Sigmoid colon (tissue), 7 donors: ENCODE measurements around the gene ASAH2B. TPM values are rescaled to one million over a fixed set of nuclear protein-coding genes. Genes with fewer than 3 reads are reported as not detected.
"Not testable (repeated sequence)": the region's sequence is repeated elsewhere in the genome, so short reads cannot be mapped to it uniquely, and the experiment has no call there.

Source experiments
- DNase-seq: peaks from one replicate; pipeline ENCODE4 v3.0.0-alpha.2; 2019
- H3K27ac ChIP-seq, 4 donors: fragments of 200-600 bp; sonication (generic); one replicate each; pipeline ENCODE4 v1.5.1; 2016 to 2019; ENCODE audit warnings: mild to moderate bottlenecking in 1 of 4
- H3K27me3 ChIP-seq, 3 donors: fragments of 200-600 bp; sonication (generic); one replicate each; pipeline ENCODE4 v1.5.1; 2019; ENCODE audit warnings: mild to moderate bottlenecking in 1 of 3
- H3K36me3 ChIP-seq, 4 donors: fragments of 200-600 bp; sonication (generic); one replicate each; pipeline ENCODE4 v1.5.1; 2016 to 2019
- H3K4me1 ChIP-seq, 4 donors: fragments of 200-600 bp; sonication (generic); one replicate each; pipeline ENCODE4 v1.5.1; 2017 to 2019
- H3K4me3 ChIP-seq, 4 donors: fragments of 200-600 bp; sonication (generic); one replicate each; pipeline ENCODE4 v1.5.1; 2017 to 2019; ENCODE audit warnings: mild to moderate bottlenecking in 2 of 4, moderate library complexity in 1 of 4
- H3K9me3 ChIP-seq, 4 donors: fragments of 200-600 bp in 3 of 4; sonication (generic) in 3 of 4; one replicate each; pipeline versions ENCODE4 v1.5.1 to v1.6.1; 2013 to 2019
- EP300 ChIP-seq, 4 donors: sonication (generic); formaldehyde crosslinking; IDR thresholded peaks; one replicate each; pipeline ENCODE4 v1.6.1; 2017; ENCODE audit warnings: antibody characterized with exemption in 4 of 4
- POLR2AphosphoS5 ChIP-seq, 4 donors: sonication (generic); formaldehyde crosslinking; IDR thresholded peaks; one replicate each; pipeline ENCODE4 v1.6.1; 2017; ENCODE audit warnings: antibody characterized with exemption in 4 of 4
- WGBS, 2 donors: extraction: QIAGEN DNeasy Blood & Tissue Kit; methylation state at CpG; one replicate each; pipeline ENCODE4 v1.1.7; 2013; 5-methylcytosine and 5-hydroxymethylcytosine counted together
- intact Hi-C: fragments of 100-400 bp; cut with DNase I; formaldehyde crosslinking; loops from one replicate; pipeline ENCODE4 v1.15.1; 2023
- polyA plus RNA-seq, 3 donors: library from polyadenylated mRNA; stranded (reverse); fragments of 200-250 nt; gene quantifications; one replicate each; pipeline ENCODE4 v1.2.3, GENCODE V29; 2013
- total RNA-seq, 4 donors: library from RNA; depleted of rRNA; stranded (reverse); fragments of >200 nt; gene quantifications; one replicate each; pipeline ENCODE4 v1.1.0, GENCODE V29; 2016
- TF ChIP-seq, protein P1 (sequence below), 4 experiments: fragments of 450-650 bp in 3 of 4; fragments of 200-600 bp in 1 of 4; IDR thresholded peaks; one replicate each; pipeline ENCODE4 v1.5.1; 2016 to 2019; ENCODE audit warnings: antibody characterized with exemption in 4 of 4, mild to moderate bottlenecking in 3 of 4, moderate library complexity in 2 of 4
- donor health status: healthy with polysubstance abuse.
- donor health status: Bipolar disorder and iron deficiency.
- donor health status: healthy.

ASAH2B gene
- total RNA-seq (1 to 10 TPM; 1.6 to 2.6 (median 2.0) TPM), polyA plus RNA-seq (1 to 10 TPM; 3.0 to 3.2 (median 3.0) TPM)

DNA sequence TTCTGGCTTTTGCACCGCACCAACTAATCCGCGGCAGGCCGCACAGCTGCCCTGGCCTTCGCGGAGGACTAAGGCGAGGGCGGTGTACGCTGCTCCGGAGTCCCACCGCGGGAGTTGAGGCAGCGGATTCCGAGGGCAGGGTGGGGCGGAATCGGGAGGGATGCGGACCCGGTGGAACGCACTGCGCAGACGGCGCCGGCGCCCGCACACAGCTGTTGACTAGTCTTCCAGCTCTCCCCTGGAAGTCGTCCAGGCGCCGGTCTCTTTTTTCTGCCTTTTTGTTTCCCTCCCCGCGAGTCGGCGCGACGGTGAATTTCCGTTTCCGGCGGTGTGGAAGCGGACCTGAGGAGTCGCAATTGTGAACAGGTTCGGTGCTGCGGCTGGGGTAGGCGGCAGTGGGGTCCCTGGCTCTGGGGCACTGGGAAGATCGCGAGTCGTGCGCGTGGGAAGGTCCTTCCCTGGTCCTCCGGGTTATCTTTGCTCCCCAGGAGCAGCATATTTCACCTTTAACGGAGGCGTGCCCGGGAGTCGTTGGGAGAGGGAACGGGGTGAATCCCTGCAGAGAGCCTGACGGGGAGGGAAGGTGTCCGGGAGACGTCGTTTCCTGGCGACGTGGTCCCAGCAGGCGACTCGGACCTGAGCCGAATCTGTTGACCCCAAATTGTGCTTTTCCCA, at the start of gene ASAH2B:
Gene ASAH2B (plus strand): TSS at position 319 of the 675 bp plus-strand sequence. CDS start 5,195 bp downstream, outside the sequence.
- DNase-seq, result peak; percentile 89
- Histone ChIP-seq H3K4me3 (peak within 1 kb of the TSS; percentile 65 to 76 (median 72)), H3K27ac (peak within 1 kb of the TSS; percentile 76 to 83 (median 78)), H3K27me3 (no peaks in the 10 kb centered on the region), H3K9me3 (no peaks in the 10 kb centered on the region), H3K4me1 (peaks cover 0 to 5% (median 4%) of the 10 kb centered on the region in 4 donors), H3K36me3 (no peaks in the 10 kb centered on the region)
- WGBS, 2 donors, result 0% methylated on average over 62 of the region's 62 CpGs
- intact Hi-C loops, result no loop called here
- TF ChIP-seq EP300 (IDR thresholded peaks at IDR 0.05), result no peak
- TF ChIP-seq, protein P1, sequence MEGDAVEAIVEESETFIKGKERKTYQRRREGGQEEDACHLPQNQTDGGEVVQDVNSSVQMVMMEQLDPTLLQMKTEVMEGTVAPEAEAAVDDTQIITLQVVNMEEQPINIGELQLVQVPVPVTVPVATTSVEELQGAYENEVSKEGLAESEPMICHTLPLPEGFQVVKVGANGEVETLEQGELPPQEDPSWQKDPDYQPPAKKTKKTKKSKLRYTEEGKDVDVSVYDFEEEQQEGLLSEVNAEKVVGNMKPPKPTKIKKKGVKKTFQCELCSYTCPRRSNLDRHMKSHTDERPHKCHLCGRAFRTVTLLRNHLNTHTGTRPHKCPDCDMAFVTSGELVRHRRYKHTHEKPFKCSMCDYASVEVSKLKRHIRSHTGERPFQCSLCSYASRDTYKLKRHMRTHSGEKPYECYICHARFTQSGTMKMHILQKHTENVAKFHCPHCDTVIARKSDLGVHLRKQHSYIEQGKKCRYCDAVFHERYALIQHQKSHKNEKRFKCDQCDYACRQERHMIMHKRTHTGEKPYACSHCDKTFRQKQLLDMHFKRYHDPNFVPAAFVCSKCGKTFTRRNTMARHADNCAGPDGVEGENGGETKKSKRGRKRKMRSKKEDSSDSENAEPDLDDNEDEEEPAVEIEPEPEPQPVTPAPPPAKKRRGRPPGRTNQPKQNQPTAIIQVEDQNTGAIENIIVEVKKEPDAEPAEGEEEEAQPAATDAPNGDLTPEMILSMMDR (IDR thresholded peaks at IDR 0.05), result no peak
- peak in 3 of 4 donors; percentile 14 to 23 (median 23) for TF ChIP-seq POLR2AphosphoS5 (IDR thresholded peaks at IDR 0.05)

GRCh38 chr10:50697819-50698218, 41.9 kb upstream of the ASAH2B start:
- H3K36me3 ChIP-seq, H3K27me3 ChIP-seq, DNase-seq, H3K4me3 ChIP-seq, H3K27ac ChIP-seq, H3K4me1 ChIP-seq, H3K9me3 ChIP-seq, intact Hi-C loops: not testable (repeated sequence)
- no CpG with 5 or more reads among the region's 4 CpGs for WGBS, 2 donors

GRCh38 chr10:50701947-50702346, 37.8 kb upstream of the ASAH2B start:
- H3K4me1 ChIP-seq, H3K27me3 ChIP-seq, H3K27ac ChIP-seq, H3K9me3 ChIP-seq, intact Hi-C loops, H3K36me3 ChIP-seq, DNase-seq, H3K4me3 ChIP-seq: not testable (repeated sequence)
- WGBS, 2 donors, result 51 to 82% methylated on average over 2 of the region's 5 CpGs

GRCh38 chr10:50702997-50703396, 36.7 kb upstream of the ASAH2B start:
- H3K4me3 ChIP-seq, intact Hi-C loops, H3K36me3 ChIP-seq, H3K4me1 ChIP-seq, H3K27ac ChIP-seq, DNase-seq, H3K9me3 ChIP-seq, H3K27me3 ChIP-seq: not testable (repeated sequence)
- WGBS, 2 donors, result 86 to 90% methylated on average over 6 of the region's 7 CpGs

DNA sequence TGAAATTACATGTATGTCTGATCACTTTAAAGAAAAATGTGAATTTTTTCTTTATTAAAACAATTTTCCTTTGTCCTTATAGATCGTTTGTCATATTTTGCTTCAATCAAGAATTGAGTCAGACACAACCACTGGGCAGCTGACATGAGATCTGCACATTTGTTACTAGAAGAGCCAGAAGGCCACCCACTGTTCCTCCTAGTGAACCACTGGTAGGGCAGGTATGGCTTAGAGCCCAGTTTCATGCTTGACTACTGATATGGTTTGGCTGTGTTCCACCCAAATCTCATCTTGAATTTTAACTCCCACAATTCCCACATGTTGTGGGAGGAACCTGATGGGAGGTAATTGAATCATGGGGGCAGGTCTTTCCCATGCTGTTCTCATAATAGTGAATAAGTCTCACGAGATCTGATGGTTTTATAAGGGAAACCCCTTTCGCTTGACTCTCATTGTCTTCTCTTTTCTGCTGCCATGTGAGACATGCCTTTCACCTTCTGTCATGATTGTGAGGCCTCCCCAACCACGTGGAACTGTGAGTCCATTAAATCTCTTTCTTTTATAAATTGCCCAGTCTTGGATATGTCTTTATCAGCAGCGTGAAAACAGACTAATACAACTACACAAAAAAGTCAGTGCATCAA, 35.2 kb upstream of the ASAH2B start:
- H3K9me3 ChIP-seq, H3K36me3 ChIP-seq, H3K27ac ChIP-seq, DNase-seq, H3K4me1 ChIP-seq, H3K4me3 ChIP-seq, intact Hi-C loops, H3K27me3 ChIP-seq: not testable (repeated sequence)
- WGBS, 2 donors, result 71 to 81% methylated on average over 4 to 5 of the region's 5 CpGs

- H3K9me3 ChIP-seq, H3K27ac ChIP-seq, H3K4me3 ChIP-seq, H3K4me1 ChIP-seq, intact Hi-C loops, H3K36me3 ChIP-seq, H3K27me3 ChIP-seq, DNase-seq: not testable (repeated sequence)
- 74 to 90% methylated on average over 1 of the region's 1 CpG for WGBS, 2 donors
Observed at GRCh38 chr10:50706006-50706405, 33.7 kb upstream of the ASAH2B start.

- H3K4me1 ChIP-seq, H3K27me3 ChIP-seq, H3K4me3 ChIP-seq, H3K36me3 ChIP-seq, DNase-seq, H3K27ac ChIP-seq, intact Hi-C loops, H3K9me3 ChIP-seq: not testable (repeated sequence)
- 84 to 89% methylated on average over 11 to 13 of the region's 13 CpGs for WGBS, 2 donors
Observed at GRCh38 chr10:50710241-50710640, 29.5 kb upstream of the ASAH2B start.

GRCh38 chr10:50723812-50724211, 15.9 kb upstream of the ASAH2B start:
- H3K4me3 ChIP-seq, H3K27ac ChIP-seq, H3K36me3 ChIP-seq, DNase-seq, H3K27me3 ChIP-seq, H3K4me1 ChIP-seq, intact Hi-C loops, H3K9me3 ChIP-seq: not testable (repeated sequence)
- WGBS, 2 donors, result 55 to 73% methylated on average over 5 of the region's 5 CpGs

- WGBS, 2 donors, result 88 to 93% methylated on average over 2 of the region's 2 CpGs
- H3K4me1 ChIP-seq, H3K36me3 ChIP-seq, DNase-seq, intact Hi-C loops, H3K27me3 ChIP-seq, H3K9me3 ChIP-seq, H3K4me3 ChIP-seq, H3K27ac ChIP-seq: not testable (repeated sequence)
Observed at GRCh38 chr10:50728112-50728511, 11.6 kb upstream of the ASAH2B start.

- H3K9me3 ChIP-seq, intact Hi-C loops, DNase-seq, H3K36me3 ChIP-seq, H3K4me1 ChIP-seq, H3K27me3 ChIP-seq: not testable (repeated sequence)
- WGBS, 2 donors, result 68 to 73% methylated on average over 23 of the region's 23 CpGs
- Histone ChIP-seq H3K4me3 (peak overlapping the region; percentile 65 to 76 (median 72)), H3K27ac (peak overlapping the region; percentile 76 to 83 (median 78))
Observed at GRCh38 chr10:50738987-50739617, 634 bp upstream of the ASAH2B start.
